HG03135 (cell line): ENCODE results near the gene MCFD2.
"Not testable (repeated sequence)": the region's sequence is repeated elsewhere in the genome, so short reads cannot be mapped to it uniquely, and the experiment has no call there.

Experiments
- ATAC-seq: cut with Tn5 transposase; IDR thresholded peaks from one replicate; pipeline ENCODE4 v1.9.1; 2021; ENCODE audit warnings: mild to moderate bottlenecking, moderate library complexity; ENCODE audit not compliant: unreplicated experiment

Gene MCFD2

GRCh38 chr2:46875962-46876689 is 39.5 kb downstream of the MCFD2 start:
- ATAC-seq: not testable (repeated sequence)

- ATAC-seq: no peak
Observed at GRCh38 chr2:46875226-46875899, 40.2 kb downstream of the MCFD2 start.

- no peak for ATAC-seq
Observed at GRCh38 chr2:46874236-46874929, 41.2 kb downstream of the MCFD2 start.

- ATAC-seq: no peak
Observed at GRCh38 chr2:46873604-46874068, 42.0 kb downstream of the MCFD2 start.

GRCh38 chr2:46872902-46873603 is 42.6 kb downstream of the MCFD2 start:
- ATAC-seq: no peak

- no peak for ATAC-seq
Observed at GRCh38 chr2:46871976-46872381, 43.6 kb downstream of the MCFD2 start.

GRCh38 chr2:46870051-46870839 is 45.4 kb downstream of the MCFD2 start:
- ATAC-seq: no peak

- ATAC-seq: no peak
Observed at GRCh38 chr2:46869621-46870020, 46.0 kb downstream of the MCFD2 start.

- ATAC-seq: no peak
Observed at GRCh38 chr2:46866770-46867246, 48.8 kb downstream of the MCFD2 start.

GRCh38 chr2:46865181-46865970 is 50.2 kb downstream of the MCFD2 start:
- no peak for ATAC-seq

- ATAC-seq: no peak
Observed at GRCh38 chr2:46863882-46864281, 51.7 kb downstream of the MCFD2 start.

- ATAC-seq: no peak
Observed at GRCh38 chr2:46862514-46862913, 53.1 kb downstream of the MCFD2 start.

GRCh38 chr2:46861916-46862315 is 53.7 kb downstream of the MCFD2 start:
- ATAC-seq: no peak

- ATAC-seq: no peak
Observed at GRCh38 chr2:46859482-46859881, 56.1 kb downstream of the MCFD2 start.

GRCh38 chr2:46858702-46859090 is 56.9 kb downstream of the MCFD2 start:
- no peak for ATAC-seq

- no peak for ATAC-seq
Observed at GRCh38 chr2:46857871-46858701, 57.5 kb downstream of the MCFD2 start.

- no peak for ATAC-seq
Observed at GRCh38 chr2:46856336-46856735, 59.3 kb downstream of the MCFD2 start.

GRCh38 chr2:46855805-46856204 is 59.8 kb downstream of the MCFD2 start:
- ATAC-seq: no peak

GRCh38 chr2:46854260-46854659 is 61.3 kb downstream of the MCFD2 start:
- no peak for ATAC-seq
